HCT116 (cell line): ENCODE results near the gene PCDHGA7. TPM values are rescaled to one million over a fixed set of nuclear protein-coding genes. Genes with fewer than 3 reads are reported as not detected.
"Not testable (repeated sequence)": the region's sequence is repeated elsewhere in the genome, so short reads cannot be mapped to it uniquely, and the experiment has no call there.

ENCODE experiments used
- ATAC-seq: fragments of 200-7000 bp; cut with Tn5 transposase; 2 replicates; pipeline ENCODE4 v1.9.1; 2020; ENCODE audit warnings: mild to moderate bottlenecking, moderate library complexity
- BruUV-seq: library from RNA; stranded (reverse); fragments of 400-500 nt; replicated peaks from 2 replicates; lab custom pipeline; 2021; lab: Mats Ljungman, UMichigan
- CTCF ChIA-PET: fragments of 300-600 bp; sonication (Branson Sonifier 250); formaldehyde crosslinking; loops from one replicate; lab custom pipeline; 2021; ENCODE audit warnings: antibody characterized with exemption; lab: Charles Lee
- POLR2A ChIA-PET: fragments of 300-600, 350-600 bp; sonication (Branson Sonifier 250); formaldehyde crosslinking; loops from one replicate; lab custom pipeline; 2021; ENCODE audit warnings: antibody characterized with exemption; lab: Charles Lee
- RAD21 ChIA-PET, 2 experiments: fragments of 300-600 bp; sonication (Branson Sonifier 250); formaldehyde crosslinking; loops; one replicate each; lab custom pipeline; 2023; ENCODE audit warnings: low total read pairs in 2 of 2; ENCODE audit not compliant: uncharacterized antibody in 2 of 2, unreplicated experiment in 2 of 2, low non-redundant PET in 1 of 2; lab: Charles Lee
- DNase-seq: peaks from one replicate; pipeline ENCODE4 v3.0.0-alpha.2; 2010; ENCODE audit warnings: low read depth, low spot score
- H2AFZ ChIP-seq: fragments of 200-600 bp; shearing (Covaris generic), sonication (generic); 2 replicates; pipeline ENCODE4 v1.6.1; 2017; ENCODE audit warnings: low read depth, mixed run types, mixed read lengths, antibody characterized with exemption, low read length; ENCODE audit not compliant: poor library complexity, severe bottlenecking
- H3K27ac ChIP-seq: 2 replicates; pipeline ENCODE4 v1.5.1; 2012; ENCODE audit warnings: low read depth, low read length
- H3K27me3 ChIP-seq: fragments of 200-600 bp; sonication (generic); 2 replicates; pipeline ENCODE4 v1.6.1; 2016; ENCODE audit warnings: mixed run types, low read length, mixed read lengths; ENCODE audit not compliant: insufficient read depth
- H3K36me3 ChIP-seq, 2 experiments: fragments of 200-500 bp in 1 of 2; fragments of 200-600 bp in 1 of 2; sonication (Bioruptor generic) in 1 of 2; sonication (generic) in 1 of 2; 2 replicates each; pipeline versions ENCODE4 v1.5.1 to v1.6.1; 2014 to 2016; ENCODE audit warnings: low read length in 2 of 2, inconsistent platforms in 1 of 2, mixed read lengths in 1 of 2, mixed run types in 1 of 2; ENCODE audit not compliant: insufficient read depth in 2 of 2, control insufficient read depth in 1 of 2
- H3K4me1 ChIP-seq, 2 experiments: fragments of 200-600 bp in 1 of 2; sonication (generic) in 1 of 2; 2 replicates each; pipeline versions ENCODE4 v1.5.1 to v1.6.1; 2012 to 2017; ENCODE audit warnings: low read length in 2 of 2, inconsistent platforms in 1 of 2, mild to moderate bottlenecking in 1 of 2, mixed read lengths in 1 of 2, mixed run types in 1 of 2, moderate library complexity in 1 of 2; ENCODE audit not compliant: insufficient read depth in 2 of 2, control insufficient read depth in 1 of 2
- H3K4me2 ChIP-seq: fragments of 200-600 bp; sonication (generic); 2 replicates; pipeline ENCODE4 v1.6.1; 2017; ENCODE audit warnings: mixed run types, low read length, mixed read lengths
- H3K4me3 ChIP-seq, 2 experiments: fragments of 200-600 bp in 1 of 2; sonication (generic) in 1 of 2; replicated peaks in 1 of 2; 2 replicates each; pipeline ENCODE4 v1.5.1; 2011 to 2016; ENCODE audit warnings: low read length in 2 of 2, control low read depth in 1 of 2, low read depth in 1 of 2, mild to moderate bottlenecking in 1 of 2, mixed read lengths in 1 of 2, mixed run types in 1 of 2
- H3K79me2 ChIP-seq: fragments of 200-600 bp; sonication (generic); 2 replicates; pipeline ENCODE4 v1.6.1; 2017; ENCODE audit warnings: mild to moderate bottlenecking, mixed run types, low read length, moderate library complexity, mixed read lengths; ENCODE audit not compliant: insufficient read depth
- H3K9ac ChIP-seq: fragments of 200-600 bp; sonication (generic); 2 replicates; pipeline ENCODE4 v1.6.1; 2016; ENCODE audit warnings: low read length, mixed read lengths
- H3K9me2 ChIP-seq: fragments of 200-600 bp; sonication (generic), shearing (Covaris generic); 2 replicates; pipeline ENCODE4 v1.6.1; 2017; ENCODE audit warnings: mixed run types, mild to moderate bottlenecking, moderate library complexity; ENCODE audit not compliant: insufficient read depth
- H3K9me3 ChIP-seq, 2 experiments: fragments of 200-500 bp in 1 of 2; fragments of 200-600 bp in 1 of 2; sonication (Bioruptor generic) in 1 of 2; sonication (generic) in 1 of 2; 2 replicates each; pipeline ENCODE4 v1.6.1; 2014 to 2017; ENCODE audit warnings: low read length in 2 of 2, mixed read lengths in 2 of 2, inconsistent platforms in 1 of 2, low read depth in 1 of 2, mild to moderate bottlenecking in 1 of 2, mixed run types in 1 of 2, moderate library complexity in 1 of 2; ENCODE audit not compliant: control insufficient read depth in 1 of 2, insufficient read depth in 1 of 2
- H4K20me1 ChIP-seq: fragments of 200-600 bp; sonication (generic), shearing (Covaris generic); 2 replicates; pipeline ENCODE4 v1.6.1; 2017; ENCODE audit warnings: mixed run types, mild to moderate bottlenecking, moderate library complexity; ENCODE audit not compliant: insufficient read depth
- CEBPB ChIP-seq: IDR thresholded peaks from 2 replicates; pipeline ENCODE4 v1.6.1; 2012; ENCODE audit warnings: low read depth
- CTCF ChIP-seq, 3 experiments: fragments of 200-600 bp in 1 of 3; sonication (generic) in 1 of 3; IDR thresholded peaks in 2 of 3; conservative IDR thresholded peaks in 1 of 3; 2 replicates each; pipeline ENCODE4 v1.5.1; 2012 to 2017; ENCODE audit warnings: low read depth in 2 of 3, low read length in 2 of 3, antibody characterized with exemption in 1 of 3, borderline replicate concordance in 1 of 3, control low read depth in 1 of 3, mild to moderate bottlenecking in 1 of 3, mixed read lengths in 1 of 3, mixed run types in 1 of 3, moderate library complexity in 1 of 3; ENCODE audit not compliant: insufficient read depth in 1 of 3
- EGR1 ChIP-seq: IDR thresholded peaks from 2 replicates; pipeline ENCODE4 v1.6.1; 2012; ENCODE audit warnings: low read depth
- EZH2phosphoT487 ChIP-seq: fragments of 200-600 bp; IDR thresholded peaks from 2 replicates; pipeline ENCODE4 v1.6.1; 2018; ENCODE audit warnings: antibody characterized with exemption, borderline replicate concordance
- POLR2AphosphoS5 ChIP-seq: IDR thresholded peaks from 2 replicates; pipeline ENCODE4 v1.6.1; 2011; ENCODE audit warnings: mild to moderate bottlenecking, low read depth, low read length, moderate library complexity
- SIN3A ChIP-seq: IDR thresholded peaks from 2 replicates; pipeline ENCODE4 v1.6.1; 2012; ENCODE audit warnings: low read depth
- YY1 ChIP-seq: IDR thresholded peaks from 2 replicates; pipeline ENCODE4 v1.6.1; 2011; ENCODE audit warnings: low read length, low read depth, moderate library complexity, mild to moderate bottlenecking; ENCODE audit not compliant: insufficient replicate concordance; ENCODE audit errors: extremely low read depth
- intact Hi-C: fragments of 100-400 bp; cut with micrococcal nuclease; formaldehyde crosslinking; loops from 2 replicates; pipeline ENCODE4 v1.10.0; 2022
- total RNA-seq: library from RNA; stranded (reverse); gene quantifications from one replicate; pipeline ENCODE4 v1.2.1, GENCODE V29; 2021; ENCODE audit not compliant: unreplicated experiment

Gene PCDHGA7
- total RNA-seq, 1 experiment from 2014 or later = not detected

GRCh38 chr5:141375444-141376155 lies 6.9 kb upstream of the PCDHGA7 start:
- H3K9ac ChIP-seq, DNase-seq, BruUV-seq, H2AFZ ChIP-seq, H3K79me2 ChIP-seq, H3K4me2 ChIP-seq, POLR2A ChIA-PET, H3K27ac ChIP-seq, H3K4me3 ChIP-seq, CTCF ChIA-PET, ATAC-seq, H3K27me3 ChIP-seq, intact Hi-C loops, H3K9me2 ChIP-seq, RAD21 ChIA-PET, H4K20me1 ChIP-seq, H3K4me1 ChIP-seq, H3K9me3 ChIP-seq, H3K36me3 ChIP-seq: not testable (repeated sequence)
- peak in 1 of 3 experiments; percentile 21; a peak in 1 of 6 replicates for TF ChIP-seq CTCF (IDR thresholded peaks at IDR 0.05 in 2 of 3, conservative IDR thresholded peaks at IDR 0.05 in 1 of 3; ENCODE audit: borderline replicate concordance in 1 of 3, insufficient read depth in 1 of 3, low read depth in 2 of 3, low read length in 2 of 3)

- TF ChIP-seq CEBPB (no peak), EZH2phosphoT487 (no peak), EGR1 (no peak), YY1 (no peak), POLR2AphosphoS5 (no peak), SIN3A (no peak)
- no peak for DNase-seq
- no peaks in the 10 kb centered on the region for H3K27me3 ChIP-seq
- H3K9me3 ChIP-seq = no peaks in the 10 kb centered on the region; a peak in 2 of 4 replicates
- H3K79me2 ChIP-seq = no peaks in the 10 kb centered on the region
- RAD21 ChIA-PET = no interaction called here
- no TSS peak for BruUV-seq
- intact Hi-C loops = no loop called here
- POLR2A ChIA-PET = no interaction called here
- ATAC-seq = no peak
- no peaks in the 10 kb centered on the region for H3K9me2 ChIP-seq
- H3K4me1 ChIP-seq = no peaks in the 10 kb centered on the region
- H3K4me3 ChIP-seq = no peak overlapping the region
- no peak overlapping the region for H3K9ac ChIP-seq
- H3K4me2 ChIP-seq = no peak overlapping the region
- CTCF ChIA-PET = no interaction called here
- H3K27ac ChIP-seq = no peak overlapping the region
- no peaks in the 10 kb centered on the region for H3K36me3 ChIP-seq
- no peak overlapping the region for H2AFZ ChIP-seq
- no peaks in the 10 kb centered on the region for H4K20me1 ChIP-seq
These were observed 803 bp downstream of the PCDHGA7 start for GRCh38 chr5:141383345-141383744.
